Measurements from ENCODE around the gene NFATC3. TPM values are rescaled to one million over a fixed set of nuclear protein-coding genes. Genes with fewer than 3 reads are reported as not detected.

Gene NFATC3
- total RNA-seq, 2 donors from 2014 or later = 94.5 to 101 TPM

GRCh38 chr16:68230176-68230571, 145.0 kb downstream of the NFATC3 start:
- H3K9me3 ChIP-seq (ENCODE audit: control insufficient read depth, low read length, poor library complexity, severe bottlenecking) = no peaks in the 10 kb centered on the region
- H3K36me3 Mint-ChIP-seq (ENCODE audit: low read depth) = no peaks in the 10 kb centered on the region
- ATAC-seq (no peak), DNase-seq (no peak)
- H3K4me3 Mint-ChIP-seq = no peak overlapping the region
- H3K4me1 Mint-ChIP-seq = peaks cover 29% of the 10 kb centered on the region
- peak overlapping the region; percentile 69 for H3K27ac Mint-ChIP-seq
- no peaks in the 10 kb centered on the region for H3K27me3 Mint-ChIP-seq

GRCh38 chr16:68230956-68231355, 145.8 kb downstream of the NFATC3 start:
- H3K27ac Mint-ChIP-seq = peak overlapping the region; percentile 69
- H3K27me3 Mint-ChIP-seq = no peaks in the 10 kb centered on the region
- no peak overlapping the region for H3K4me3 Mint-ChIP-seq
- peaks cover 23% of the 10 kb centered on the region for H3K4me1 Mint-ChIP-seq
- ATAC-seq (no peak), DNase-seq (no peak)
- no peaks in the 10 kb centered on the region for H3K9me3 ChIP-seq (ENCODE audit: control insufficient read depth, low read length, poor library complexity, severe bottlenecking)
- H3K36me3 Mint-ChIP-seq (ENCODE audit: low read depth) = no peaks in the 10 kb centered on the region

DNA sequence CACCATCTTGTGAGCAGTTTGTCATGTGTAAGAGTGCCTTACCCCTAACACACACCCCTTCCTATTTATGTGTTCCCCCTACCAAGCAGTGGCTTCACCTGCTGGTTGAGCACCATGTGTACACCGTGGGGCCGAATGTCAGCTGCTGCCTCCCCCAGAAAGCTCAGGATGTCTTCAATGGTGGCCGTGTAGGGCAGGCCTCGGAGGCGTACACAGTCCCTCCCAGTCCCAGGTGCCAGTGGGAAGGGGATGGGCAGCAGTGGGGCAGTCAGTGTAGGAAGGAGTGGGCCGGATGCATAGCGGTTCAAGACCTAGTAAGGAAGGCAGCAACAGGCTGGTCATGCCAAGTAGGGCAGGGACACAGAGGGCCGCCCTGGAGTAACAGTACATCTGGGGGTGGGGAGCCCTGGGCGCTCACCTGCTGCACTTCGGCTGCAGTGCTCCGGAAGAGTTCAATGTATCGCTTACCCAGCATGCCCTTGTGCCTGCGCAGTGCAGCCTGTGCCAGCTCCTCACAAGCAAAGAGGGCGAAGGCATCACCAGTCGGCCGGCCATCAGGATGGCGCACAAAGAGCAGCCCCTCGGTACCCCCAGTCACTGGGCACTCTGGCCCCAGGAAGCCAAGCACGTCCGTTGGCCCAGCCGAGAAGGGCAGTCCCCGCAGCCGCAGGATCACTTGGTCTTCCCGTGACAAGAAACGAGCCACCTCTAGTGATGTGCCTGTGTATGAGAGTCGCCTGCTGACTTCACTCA, 146.4 kb downstream of the NFATC3 start:
- no peaks in the 10 kb centered on the region for H3K9me3 ChIP-seq (ENCODE audit: control insufficient read depth, low read length, poor library complexity, severe bottlenecking)
- Mint-ChIP-seq H3K4me3 (no peak overlapping the region), H3K36me3 (ENCODE audit: low read depth) (no peaks in the 10 kb centered on the region), H3K27ac (peak overlapping the region; percentile 69), H3K4me1 (peaks cover 24% of the 10 kb centered on the region), H3K27me3 (no peaks in the 10 kb centered on the region)
- DNase-seq (no peak), ATAC-seq (no peak)

DNA sequence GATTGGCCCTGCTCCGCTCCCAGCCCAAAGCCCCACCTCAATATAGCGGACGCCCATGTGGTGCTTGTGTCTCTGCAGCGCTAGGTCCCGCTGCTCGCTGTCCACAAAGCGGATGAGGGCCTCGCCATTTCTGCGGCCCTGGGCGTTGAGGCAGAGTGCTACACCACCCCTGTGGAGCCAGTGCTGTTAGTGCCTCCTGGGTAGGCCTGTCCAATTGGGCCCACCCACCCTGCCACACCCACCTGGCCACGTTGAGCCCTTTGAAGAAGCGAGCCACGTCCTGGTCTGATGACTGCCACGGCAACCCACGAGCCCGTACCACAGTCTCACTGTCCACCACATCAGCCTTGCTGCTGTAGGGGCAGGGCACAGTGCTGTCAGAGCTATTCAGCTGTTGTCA, 147.2 kb downstream of the NFATC3 start:
- Mint-ChIP-seq H3K27me3 (no peaks in the 10 kb centered on the region), H3K4me1 (peaks cover 24% of the 10 kb centered on the region), H3K36me3 (ENCODE audit: low read depth) (no peaks in the 10 kb centered on the region), H3K27ac (peak overlapping the region; percentile 43), H3K4me3 (no peak overlapping the region)
- DNase-seq = no peak
- no peak for ATAC-seq
- no peaks in the 10 kb centered on the region for H3K9me3 ChIP-seq (ENCODE audit: control insufficient read depth, low read length, poor library complexity, severe bottlenecking)

GRCh38 chr16:68233085-68233834, 148.1 kb downstream of the NFATC3 start:
- Mint-ChIP-seq H3K36me3 (ENCODE audit: low read depth) (no peaks in the 10 kb centered on the region), H3K4me1 (peaks cover 25% of the 10 kb centered on the region), H3K4me3 (no peak overlapping the region), H3K27me3 (no peaks in the 10 kb centered on the region), H3K27ac (peak overlapping the region; percentile 43)
- no peaks in the 10 kb centered on the region for H3K9me3 ChIP-seq (ENCODE audit: control insufficient read depth, low read length, poor library complexity, severe bottlenecking)
- DNase-seq (no peak), ATAC-seq (peak; percentile 5)

GRCh38 chr16:68233835-68234187, 148.6 kb downstream of the NFATC3 start:
- Mint-ChIP-seq H3K27me3 (no peaks in the 10 kb centered on the region), H3K27ac (no peak overlapping the region), H3K36me3 (ENCODE audit: low read depth) (no peaks in the 10 kb centered on the region), H3K4me1 (peaks cover 26% of the 10 kb centered on the region), H3K4me3 (no peak overlapping the region)
- H3K9me3 ChIP-seq (ENCODE audit: control insufficient read depth, low read length, poor library complexity, severe bottlenecking) = no peaks in the 10 kb centered on the region
- ATAC-seq = no peak
- no peak for DNase-seq

- ATAC-seq (no peak), DNase-seq (no peak)
- peaks cover 25% of the 10 kb centered on the region for H3K4me1 Mint-ChIP-seq
- H3K27me3 Mint-ChIP-seq = no peaks in the 10 kb centered on the region
- H3K27ac Mint-ChIP-seq = peak overlapping the region; percentile 65
- peak overlapping the region; percentile 52 for H3K4me3 Mint-ChIP-seq
- H3K36me3 Mint-ChIP-seq (ENCODE audit: low read depth) = no peaks in the 10 kb centered on the region
- no peaks in the 10 kb centered on the region for H3K9me3 ChIP-seq (ENCODE audit: control insufficient read depth, low read length, poor library complexity, severe bottlenecking)
Observed at GRCh38 chr16:68234188-68235107, 149.3 kb downstream of the NFATC3 start.

- Mint-ChIP-seq H3K4me3 (peak overlapping the region; percentile 52), H3K4me1 (peaks cover 28% of the 10 kb centered on the region), H3K27me3 (no peaks in the 10 kb centered on the region), H3K27ac (peak overlapping the region; percentile 65), H3K36me3 (ENCODE audit: low read depth) (no peaks in the 10 kb centered on the region)
- ATAC-seq = no peak
- H3K9me3 ChIP-seq (ENCODE audit: control insufficient read depth, low read length, poor library complexity, severe bottlenecking) = no peaks in the 10 kb centered on the region
- DNase-seq = no peak
Observed at GRCh38 chr16:68235108-68235886, 150.1 kb downstream of the NFATC3 start.

DNA sequence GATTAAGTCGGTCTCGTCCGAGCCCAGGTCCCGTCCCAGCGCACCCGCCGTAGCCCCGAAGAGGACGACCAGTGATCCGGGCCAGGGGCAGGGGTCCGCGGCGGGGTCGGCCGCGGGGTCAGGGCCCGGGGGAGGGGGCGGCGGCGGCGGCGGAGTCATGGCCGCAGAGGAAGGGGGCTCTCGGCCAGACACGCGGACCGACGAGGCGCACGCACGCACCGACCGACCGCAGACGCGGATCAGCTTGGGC, 150.6 kb downstream of the NFATC3 start, which contains the start of gene ESRP2:
Gene ESRP2, minus strand, starts transcription at position 241 of the 250 bp plus-strand sequence. Its CDS starts 82 bp downstream, at position 159.
- Mint-ChIP-seq H3K36me3 (ENCODE audit: low read depth) (no peaks in the 10 kb centered on the region), H3K4me1 (peaks cover 28% of the 10 kb centered on the region), H3K27me3 (no peaks in the 10 kb centered on the region), H3K4me3 (peak within 1 kb of the TSS; percentile 94), H3K27ac (peak within 1 kb of the TSS; percentile 65)
- no peak for ATAC-seq
- H3K9me3 ChIP-seq (ENCODE audit: control insufficient read depth, low read length, poor library complexity, severe bottlenecking) = no peaks in the 10 kb centered on the region
- no peak for DNase-seq

DNA sequence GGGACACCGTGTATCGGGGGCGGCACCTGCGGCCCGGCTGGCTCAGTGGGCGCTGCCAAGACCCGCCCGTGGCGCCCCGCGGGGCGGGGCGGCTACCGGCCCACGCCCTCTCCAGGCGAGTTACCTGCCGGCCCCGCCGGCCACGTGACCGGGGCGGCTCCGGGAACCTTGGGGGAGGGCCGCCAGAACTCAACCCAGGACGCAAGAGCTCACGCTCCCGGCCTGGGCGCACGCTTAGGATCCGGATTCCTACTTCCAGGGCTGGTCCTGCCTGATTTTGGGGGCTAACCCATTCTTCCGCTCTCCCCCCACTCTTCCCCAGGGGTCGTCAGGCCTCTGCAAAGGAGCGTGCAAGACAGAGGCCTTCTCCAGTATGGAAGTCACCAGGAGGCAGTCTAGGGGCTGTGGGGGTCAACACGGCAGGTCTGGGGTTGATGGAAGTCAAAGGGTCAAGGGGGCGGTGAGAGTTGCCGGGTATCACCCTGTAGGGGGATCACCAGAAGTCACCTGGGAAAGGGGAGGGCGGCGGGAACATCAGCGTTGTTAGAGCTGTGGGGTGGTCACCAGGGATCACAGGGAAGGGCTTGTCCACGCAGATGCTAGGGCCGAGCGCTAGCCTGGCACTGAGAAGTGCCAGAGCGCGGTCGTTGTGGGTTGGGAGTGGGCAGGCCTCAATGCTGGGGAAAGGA, 151.1 kb downstream of the NFATC3 start:
- Mint-ChIP-seq H3K27me3 (no peaks in the 10 kb centered on the region), H3K36me3 (ENCODE audit: low read depth) (no peaks in the 10 kb centered on the region), H3K27ac (peak overlapping the region; percentile 53), H3K4me3 (peak overlapping the region; percentile 94), H3K4me1 (peaks cover 28% of the 10 kb centered on the region)
- H3K9me3 ChIP-seq (ENCODE audit: control insufficient read depth, low read length, poor library complexity, severe bottlenecking) = no peaks in the 10 kb centered on the region
- ATAC-seq = peak; percentile 22
- peak; percentile 25 to 63 (median 59) for DNase-seq

DNA sequence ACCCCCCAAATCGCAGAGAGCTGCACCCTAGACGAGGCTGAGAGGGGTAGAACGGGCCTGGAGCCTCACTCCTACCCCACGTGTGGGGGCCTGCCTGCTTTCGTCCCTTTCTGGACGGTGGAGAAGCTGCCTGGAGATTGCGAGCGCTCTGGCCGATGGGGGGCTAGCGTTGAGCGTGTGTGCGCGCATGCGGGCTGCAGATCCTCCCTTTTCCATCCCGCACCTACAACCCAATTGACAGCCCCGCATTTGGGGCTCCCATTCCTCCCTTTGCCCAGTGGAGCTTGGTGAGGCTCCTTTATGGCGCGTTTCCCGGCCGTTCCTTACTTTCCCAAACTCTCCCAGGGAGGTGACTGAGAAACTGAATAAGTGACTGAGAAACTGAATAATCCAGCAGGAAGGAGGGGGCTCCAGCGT, 151.7 kb downstream of the NFATC3 start:
- peak; percentile 6 for ATAC-seq
- Mint-ChIP-seq H3K4me1 (peaks cover 28% of the 10 kb centered on the region), H3K4me3 (peak overlapping the region; percentile 94), H3K27me3 (no peaks in the 10 kb centered on the region), H3K27ac (peak overlapping the region; percentile 53), H3K36me3 (ENCODE audit: low read depth) (no peaks in the 10 kb centered on the region)
- no peak for DNase-seq
- H3K9me3 ChIP-seq (ENCODE audit: control insufficient read depth, low read length, poor library complexity, severe bottlenecking) = no peaks in the 10 kb centered on the region

Measured in T-helper 17 cell (primary cell).